CD8-positive, alpha-beta memory T cell (primary cell): Measurements from ENCODE around the gene CELF2. TPM values are rescaled to one million over a fixed set of nuclear protein-coding genes. Genes with fewer than 3 reads are reported as not detected.
A peak's percentile ranks its signal among the peaks of the same experiment; 100 is the strongest.

Experiments
- CTCF ChIA-PET: fragments of 350-600 bp; sonication (Branson Sonifier 250); formaldehyde crosslinking; loops from one replicate; lab custom pipeline; 2021; ENCODE audit warnings: antibody characterized with exemption; lab: Charles Lee
- POLR2A ChIA-PET: fragments of 350-600 bp; sonication (Branson Sonifier 250); formaldehyde crosslinking; loops from one replicate; lab custom pipeline; 2021; ENCODE audit warnings: antibody characterized with exemption; lab: Charles Lee
- DNase-seq, 5 donors: peaks; one replicate each; pipeline versions ENCODE4 v3.0.0 to v3.0.0-alpha.2; 2020 to 2022; ENCODE audit warnings: mixed read lengths in 1 of 5
- H3K27ac ChIP-seq: one replicate; pipeline ENCODE4 v1.7.0; 2013; ENCODE audit warnings: low read depth, mild to moderate bottlenecking, low read length, moderate library complexity
- H3K27me3 ChIP-seq: 2 replicates; pipeline ENCODE4 v1.7.0; 2013; ENCODE audit warnings: low read length, mild to moderate bottlenecking; ENCODE audit not compliant: insufficient read depth, poor library complexity, severe bottlenecking
- H3K36me3 ChIP-seq: 2 replicates; pipeline ENCODE4 v1.7.0; 2013; ENCODE audit warnings: mild to moderate bottlenecking, low read length, moderate library complexity; ENCODE audit not compliant: insufficient read depth
- H3K4me1 ChIP-seq: 2 replicates; pipeline ENCODE4 v1.7.0; 2013; ENCODE audit warnings: mild to moderate bottlenecking, low read length, moderate library complexity; ENCODE audit not compliant: insufficient read depth
- H3K4me3 ChIP-seq: 2 replicates; pipeline ENCODE4 v1.7.0; 2013; ENCODE audit warnings: mild to moderate bottlenecking, low read length
- H3K9me3 ChIP-seq: 2 replicates; pipeline ENCODE4 v1.7.0; 2013; ENCODE audit warnings: mild to moderate bottlenecking, low read length
- H3K27ac Mint-ChIP-seq, 8 donors: one replicate each; pipeline ENCODE4 v1.8.0; 2020 to 2021; ENCODE audit warnings: mixed read lengths in 8 of 8, mild to moderate bottlenecking in 6 of 8, inconsistent platforms in 3 of 8, moderate library complexity in 3 of 8
- H3K27me3 Mint-ChIP-seq, 2 donors: one replicate each; pipeline ENCODE4 v1.8.0; 2020 to 2021; ENCODE audit warnings: mixed read lengths in 2 of 2, mild to moderate bottlenecking in 1 of 2, moderate library complexity in 1 of 2
- H3K36me3 Mint-ChIP-seq, 3 donors: one replicate each; pipeline ENCODE4 v1.8.0; 2020 to 2021; ENCODE audit warnings: mixed read lengths in 3 of 3, inconsistent platforms in 1 of 3, mild to moderate bottlenecking in 1 of 3
- H3K4me1 Mint-ChIP-seq, 3 donors: one replicate each; pipeline ENCODE4 v1.8.0; 2020 to 2021; ENCODE audit warnings: mixed read lengths in 3 of 3, inconsistent platforms in 1 of 3, mild to moderate bottlenecking in 1 of 3
- H3K4me3 Mint-ChIP-seq, 7 donors: one replicate each; pipeline ENCODE4 v1.8.0; 2020 to 2021; ENCODE audit warnings: mixed read lengths in 7 of 7, mild to moderate bottlenecking in 6 of 7, moderate library complexity in 4 of 7, inconsistent platforms in 2 of 7
- H3K9me3 Mint-ChIP-seq, 5 donors: one replicate each; pipeline ENCODE4 v1.8.0; 2020 to 2022; ENCODE audit warnings: mixed read lengths in 5 of 5, mild to moderate bottlenecking in 3 of 5, moderate library complexity in 2 of 5, inconsistent platforms in 1 of 5
- polyA plus RNA-seq: library from polyadenylated mRNA; unstranded; fragments of 300-500 nt; fragmentation: Illumina TruSeq; gene quantifications from one replicate; pipeline ENCODE4 v1.2.3, GENCODE V29; 2021
- total RNA-seq, 2 experiments: library from RNA; stranded (reverse); gene quantifications; one replicate each; pipeline ENCODE4 v1.2.3, GENCODE V29; 2021

CELF2 gene
- total and polyA plus RNA-seq, 3 experiments from 2014 or later, result 154 to 166 (median 155) TPM

- Histone ChIP-seq H3K4me3 (no peak overlapping the region), H3K4me1 (peaks cover 17% of the 10 kb centered on the region), H3K36me3 (peaks cover 76% of the 10 kb centered on the region), H3K27me3 (no peaks in the 10 kb centered on the region), H3K9me3 (no peaks in the 10 kb centered on the region), H3K27ac (no peak overlapping the region)
- Mint-ChIP-seq H3K27ac (peak overlapping the region in 7 of 8 donors; percentile 43 to 86 (median 67)), H3K36me3 (peaks cover 3 to 96% (median 26%) of the 10 kb centered on the region in 3 donors), H3K9me3 (no peaks in the 10 kb centered on the region), H3K27me3 (peaks cover 0 to 5% of the 10 kb centered on the region in 2 donors), H3K4me3 (peak overlapping the region in 1 of 7 donors; percentile 54), H3K4me1 (peaks cover 52 to 84% (median 64%) of the 10 kb centered on the region in 3 donors)
- POLR2A ChIA-PET, result interaction anchor here (0.6 kb wide), 2 partner anchors 14 to 83 kb away, joined by 3 to 7 read pairs; no protein-coding TSS in a partner anchor
- DNase-seq, result no peak
- CTCF ChIA-PET, result interaction anchor here (1.8 to 4.1 kb wide), 2 partner anchors 128 to 160 kb away, joined by 4 to 27 read pairs; no protein-coding TSS in a partner anchor
These were observed 255.3 kb downstream of the CELF2 start for GRCh38 chr10:11272915-11273389.

- H3K36me3 ChIP-seq, result peaks cover 87% of the 10 kb centered on the region
- peak overlapping the region in 2 of 7 donors; percentile 12 to 15 for H3K4me3 Mint-ChIP-seq
- peaks cover 13% of the 10 kb centered on the region for H3K4me1 ChIP-seq
- H3K27ac ChIP-seq, result no peak overlapping the region
- ChIA-PET CTCF (interaction anchor here (0.7 kb wide), 1 partner anchor 12 kb away, joined by 3 read pairs; no protein-coding TSS in a partner anchor), POLR2A (no interaction called here)
- no peak overlapping the region for H3K4me3 ChIP-seq
- DNase-seq, result no peak
- peaks cover 3 to 99% (median 26%) of the 10 kb centered on the region in 3 donors for H3K36me3 Mint-ChIP-seq
- H3K4me1 Mint-ChIP-seq, result peaks cover 41 to 71% (median 52%) of the 10 kb centered on the region in 3 donors
- peaks cover 0 to 5% of the 10 kb centered on the region in 2 donors for H3K27me3 Mint-ChIP-seq
- H3K27ac Mint-ChIP-seq, result peak overlapping the region in 5 of 8 donors; percentile 4 to 75 (median 67)
- H3K9me3 ChIP-seq, result no peaks in the 10 kb centered on the region
- no peaks in the 10 kb centered on the region for H3K27me3 ChIP-seq
- no peaks in the 10 kb centered on the region for H3K9me3 Mint-ChIP-seq
These were observed 256.8 kb downstream of the CELF2 start for GRCh38 chr10:11274452-11274851.

- ChIA-PET CTCF (interaction anchor here (1.0 kb wide), 1 partner anchor 180 kb away, joined by 3 read pairs; no protein-coding TSS in a partner anchor), POLR2A (no interaction called here)
- Histone ChIP-seq H3K36me3 (peaks cover 87% of the 10 kb centered on the region), H3K4me1 (peaks cover 4% of the 10 kb centered on the region), H3K9me3 (no peaks in the 10 kb centered on the region), H3K4me3 (no peak overlapping the region), H3K27ac (no peak overlapping the region), H3K27me3 (no peaks in the 10 kb centered on the region)
- H3K4me1 Mint-ChIP-seq, result peaks cover 33 to 59% (median 47%) of the 10 kb centered on the region in 3 donors
- H3K27ac Mint-ChIP-seq, result peak overlapping the region in 6 of 8 donors; percentile 43 to 82 (median 71)
- peaks cover 3 to 87% (median 24%) of the 10 kb centered on the region in 3 donors for H3K36me3 Mint-ChIP-seq
- H3K27me3 Mint-ChIP-seq, result peaks cover 0 to 5% of the 10 kb centered on the region in 2 donors
- H3K9me3 Mint-ChIP-seq, result no peaks in the 10 kb centered on the region
- no peak overlapping the region for H3K4me3 Mint-ChIP-seq
- no peak for DNase-seq
These were observed 258.0 kb downstream of the CELF2 start for GRCh38 chr10:11275651-11276050.

- no peak overlapping the region for H3K4me3 Mint-ChIP-seq
- Histone ChIP-seq H3K27ac (no peak overlapping the region), H3K4me1 (no peaks in the 10 kb centered on the region), H3K4me3 (no peak overlapping the region), H3K9me3 (no peaks in the 10 kb centered on the region), H3K27me3 (no peaks in the 10 kb centered on the region), H3K36me3 (peaks cover 85% of the 10 kb centered on the region)
- DNase-seq, result no peak
- ChIA-PET POLR2A (interaction anchor here (0.9 kb wide), 1 partner anchor 38 kb away, joined by 6 read pairs; no protein-coding TSS in a partner anchor), CTCF (interaction anchor here (0.9 kb wide), 1 partner anchor 112 kb away, joined by 3 read pairs; no protein-coding TSS in a partner anchor)
- peaks cover 0 to 10% of the 10 kb centered on the region in 2 donors for H3K27me3 Mint-ChIP-seq
- no peaks in the 10 kb centered on the region for H3K9me3 Mint-ChIP-seq
- H3K27ac Mint-ChIP-seq, result peak overlapping the region in 5 of 8 donors; percentile 34 to 82 (median 67)
- H3K4me1 Mint-ChIP-seq, result peaks cover 34 to 60% (median 51%) of the 10 kb centered on the region in 3 donors
- peaks cover 3 to 78% (median 29%) of the 10 kb centered on the region in 3 donors for H3K36me3 Mint-ChIP-seq
These were observed 258.8 kb downstream of the CELF2 start for GRCh38 chr10:11276449-11276990.

GRCh38 chr10:11279314-11279713 lies 261.6 kb downstream of the CELF2 start:
- Histone ChIP-seq H3K4me3 (no peak overlapping the region), H3K27ac (no peak overlapping the region), H3K9me3 (no peaks in the 10 kb centered on the region), H3K4me1 (no peaks in the 10 kb centered on the region), H3K27me3 (no peaks in the 10 kb centered on the region), H3K36me3 (peaks cover 82% of the 10 kb centered on the region)
- Mint-ChIP-seq H3K4me3 (no peak overlapping the region), H3K27ac (peak overlapping the region in 6 of 8 donors; percentile 1 to 81 (median 38)), H3K36me3 (peaks cover 0 to 51% (median 32%) of the 10 kb centered on the region in 3 donors), H3K27me3 (peaks cover 0 to 9% of the 10 kb centered on the region in 2 donors), H3K4me1 (peaks cover 22 to 39% (median 33%) of the 10 kb centered on the region in 3 donors), H3K9me3 (no peaks in the 10 kb centered on the region)
- POLR2A ChIA-PET, result no interaction called here
- DNase-seq, result no peak
- CTCF ChIA-PET, result no interaction called here

GRCh38 chr10:11280187-11280932 lies 262.7 kb downstream of the CELF2 start:
- DNase-seq, result no peak
- Histone ChIP-seq H3K36me3 (peaks cover 77% of the 10 kb centered on the region), H3K27ac (no peak overlapping the region), H3K9me3 (no peaks in the 10 kb centered on the region), H3K27me3 (no peaks in the 10 kb centered on the region), H3K4me1 (no peaks in the 10 kb centered on the region), H3K4me3 (no peak overlapping the region)
- CTCF ChIA-PET, result interaction anchor here (1.0 to 1.9 kb wide), 2 partner anchors 9 to 16 kb away, joined by 3 to 7 read pairs; no protein-coding TSS in a partner anchor
- peaks cover 0 to 9% of the 10 kb centered on the region in 2 donors for H3K27me3 Mint-ChIP-seq
- H3K4me3 Mint-ChIP-seq, result peak overlapping the region in 1 of 7 donors; percentile 3
- POLR2A ChIA-PET, result no interaction called here
- H3K4me1 Mint-ChIP-seq, result peaks cover 20 to 28% (median 25%) of the 10 kb centered on the region in 3 donors
- peak overlapping the region in 5 of 8 donors; percentile 43 to 91 (median 74) for H3K27ac Mint-ChIP-seq
- H3K9me3 Mint-ChIP-seq, result no peaks in the 10 kb centered on the region
- peaks cover 0 to 41% (median 27%) of the 10 kb centered on the region in 3 donors for H3K36me3 Mint-ChIP-seq

- peak overlapping the region in 4 of 8 donors; percentile 45 to 91 (median 64) for H3K27ac Mint-ChIP-seq
- ChIA-PET POLR2A (no interaction called here), CTCF (interaction anchor here (1.9 kb wide), 1 partner anchor 11 kb away, joined by 7 read pairs; no protein-coding TSS in a partner anchor)
- Histone ChIP-seq H3K27me3 (no peaks in the 10 kb centered on the region), H3K27ac (no peak overlapping the region), H3K36me3 (peaks cover 70% of the 10 kb centered on the region), H3K9me3 (no peaks in the 10 kb centered on the region), H3K4me1 (no peaks in the 10 kb centered on the region), H3K4me3 (no peak overlapping the region)
- DNase-seq, result no peak
- peaks cover 14 to 31% (median 24%) of the 10 kb centered on the region in 3 donors for H3K4me1 Mint-ChIP-seq
- H3K36me3 Mint-ChIP-seq, result peaks cover 0 to 38% (median 21%) of the 10 kb centered on the region in 3 donors
- no peaks in the 10 kb centered on the region for H3K9me3 Mint-ChIP-seq
- peaks cover 0 to 5% of the 10 kb centered on the region in 2 donors for H3K27me3 Mint-ChIP-seq
- H3K4me3 Mint-ChIP-seq, result no peak overlapping the region
These were observed 264.5 kb downstream of the CELF2 start for GRCh38 chr10:11282156-11282555.
